ENCODE data around the gene EXT2. TPM values are rescaled to one million over a fixed set of nuclear protein-coding genes. Genes with fewer than 3 reads are reported as not detected.

EXT2 gene
- total and polyA plus RNA-seq, 2 donors from 2014 or later: 29.8 to 54.1 TPM

DNA sequence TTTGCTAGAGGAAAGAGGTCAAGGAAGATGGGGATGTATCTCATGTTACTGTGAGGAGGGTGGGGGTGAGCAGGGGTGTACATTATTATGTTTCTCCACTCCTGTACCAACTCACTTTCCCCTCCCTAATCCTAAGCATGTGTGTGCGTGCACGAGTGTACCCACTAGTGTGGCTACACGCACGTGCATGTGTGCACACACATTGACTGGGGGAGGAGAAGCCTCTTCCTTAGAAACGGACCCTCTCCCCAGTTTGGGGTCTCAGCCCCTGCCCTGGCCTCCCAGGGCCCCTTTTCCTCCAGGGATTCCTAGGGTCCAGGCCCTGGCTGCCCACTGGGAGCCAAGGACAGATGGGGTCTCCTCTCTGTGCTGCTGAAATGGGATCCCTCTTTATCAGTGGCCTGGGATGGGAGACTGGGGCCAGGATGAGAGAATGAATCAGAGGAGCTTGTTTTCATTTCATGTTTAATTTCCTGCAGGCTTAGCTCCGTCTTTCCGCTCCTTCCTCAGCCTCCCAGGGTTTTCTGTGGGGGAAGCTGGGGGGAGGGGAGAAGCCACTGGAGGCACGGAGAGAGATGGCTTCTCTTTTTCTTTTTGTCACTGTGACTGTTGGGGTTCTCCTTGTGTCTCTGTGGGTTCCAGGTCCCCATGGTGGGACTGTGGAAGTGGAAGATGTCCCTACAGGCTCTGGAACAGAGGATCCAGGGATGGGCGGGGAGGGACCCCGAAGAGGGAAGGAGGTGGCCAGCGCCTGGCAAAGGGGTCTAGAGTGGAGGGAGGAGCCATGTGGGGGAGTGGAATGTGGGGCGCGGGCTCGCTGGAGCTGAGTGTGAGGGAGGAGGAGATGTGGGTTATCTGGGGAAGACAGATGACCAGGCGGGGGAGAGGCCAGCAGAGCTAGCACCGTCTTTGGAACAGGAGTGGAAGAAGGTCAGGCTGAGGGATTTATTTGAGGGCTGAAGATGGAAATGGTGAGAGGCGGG, 174.2 kb downstream of the EXT2 start:
- Histone ChIP-seq H3K27me3 (ENCODE audit: control insufficient read depth, insufficient read depth, low read length) (no peaks in the 10 kb centered on the region), H3K9me3 (ENCODE audit: control insufficient read depth in 2 of 3, insufficient read depth in 1 of 3, low read length in 3 of 3) (no peaks in the 10 kb centered on the region), H3K27ac (ENCODE audit: low read depth in 2 of 2, low read length in 2 of 2) (no peak overlapping the region), H3K9ac (ENCODE audit: low read length in 3 of 3) (no peak overlapping the region), H3K4me1 (ENCODE audit: control insufficient read depth in 2 of 3, insufficient read depth in 2 of 3, low read depth in 1 of 3, low read length in 3 of 3) (no peaks in the 10 kb centered on the region), H3K4me3 (ENCODE audit: low read length in 3 of 3) (no peak overlapping the region), H3K36me3 (ENCODE audit: control insufficient read depth in 2 of 3, insufficient read depth in 3 of 3, low read length in 3 of 3) (no peaks in the 10 kb centered on the region)
- intact Hi-C loops (cut with DNase I): no loop called here
- DNase-seq: peak in 4 of 5 donors; percentile 68 to 82 (median 74)
- TF ChIP-seq, protein P1, sequence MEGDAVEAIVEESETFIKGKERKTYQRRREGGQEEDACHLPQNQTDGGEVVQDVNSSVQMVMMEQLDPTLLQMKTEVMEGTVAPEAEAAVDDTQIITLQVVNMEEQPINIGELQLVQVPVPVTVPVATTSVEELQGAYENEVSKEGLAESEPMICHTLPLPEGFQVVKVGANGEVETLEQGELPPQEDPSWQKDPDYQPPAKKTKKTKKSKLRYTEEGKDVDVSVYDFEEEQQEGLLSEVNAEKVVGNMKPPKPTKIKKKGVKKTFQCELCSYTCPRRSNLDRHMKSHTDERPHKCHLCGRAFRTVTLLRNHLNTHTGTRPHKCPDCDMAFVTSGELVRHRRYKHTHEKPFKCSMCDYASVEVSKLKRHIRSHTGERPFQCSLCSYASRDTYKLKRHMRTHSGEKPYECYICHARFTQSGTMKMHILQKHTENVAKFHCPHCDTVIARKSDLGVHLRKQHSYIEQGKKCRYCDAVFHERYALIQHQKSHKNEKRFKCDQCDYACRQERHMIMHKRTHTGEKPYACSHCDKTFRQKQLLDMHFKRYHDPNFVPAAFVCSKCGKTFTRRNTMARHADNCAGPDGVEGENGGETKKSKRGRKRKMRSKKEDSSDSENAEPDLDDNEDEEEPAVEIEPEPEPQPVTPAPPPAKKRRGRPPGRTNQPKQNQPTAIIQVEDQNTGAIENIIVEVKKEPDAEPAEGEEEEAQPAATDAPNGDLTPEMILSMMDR (IDR thresholded peaks at IDR 0.05; ENCODE audit: borderline replicate concordance, extremely low read depth, insufficient read depth): no peak
- FAIRE-seq: no peak

DNA sequence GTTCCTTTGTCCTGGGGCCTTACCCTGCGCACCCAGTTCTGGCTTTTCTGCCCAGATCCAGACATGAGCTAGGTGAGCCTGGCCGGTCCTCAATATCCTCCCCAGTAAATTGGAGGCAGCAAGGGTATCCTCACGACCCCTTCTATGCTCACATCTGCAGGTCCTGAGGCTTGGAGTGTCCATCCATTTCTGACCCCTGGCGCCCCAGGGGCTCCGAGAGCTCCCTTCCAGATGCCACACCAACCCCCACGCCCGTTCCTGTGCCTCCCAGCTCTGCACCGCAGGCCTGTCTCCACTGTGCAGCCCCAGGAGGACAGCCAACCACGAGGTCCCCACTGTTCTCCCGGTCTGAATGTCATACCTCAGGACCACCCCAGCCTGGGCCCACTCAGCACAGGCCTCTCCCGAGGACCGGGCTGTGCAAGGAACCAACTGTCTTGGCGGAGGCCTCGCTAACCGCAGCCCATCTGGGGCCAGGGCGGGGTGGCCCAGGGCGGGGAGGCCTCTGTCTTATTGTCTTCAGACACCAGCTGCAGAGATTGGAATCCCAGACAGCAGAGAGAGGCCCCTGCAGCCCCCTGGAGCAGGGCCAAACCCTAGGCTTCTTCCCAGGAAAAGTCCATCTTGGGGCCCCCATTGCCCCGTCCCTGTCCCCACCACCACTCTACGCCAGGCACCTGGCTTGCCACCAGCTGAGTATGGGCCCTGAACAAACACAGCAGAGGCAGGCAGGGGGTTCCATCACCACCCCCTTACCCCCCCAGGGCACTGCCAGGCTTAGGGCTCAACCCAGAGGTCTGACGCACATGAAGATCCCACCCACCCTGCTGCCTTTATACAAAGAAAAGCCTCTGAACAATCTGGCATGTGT, 175.2 kb downstream of the EXT2 start:
- no peak for DNase-seq
- H3K27me3 ChIP-seq (ENCODE audit: control insufficient read depth, insufficient read depth, low read length): no peaks in the 10 kb centered on the region
- no peak overlapping the region for H3K9ac ChIP-seq (ENCODE audit: low read length in 3 of 3)
- no peaks in the 10 kb centered on the region for H3K9me3 ChIP-seq (ENCODE audit: control insufficient read depth in 2 of 3, insufficient read depth in 1 of 3, low read length in 3 of 3)
- TF ChIP-seq, protein P1 (IDR thresholded peaks at IDR 0.05; ENCODE audit: borderline replicate concordance, extremely low read depth, insufficient read depth): no peak
- FAIRE-seq: no peak
- no peak overlapping the region for H3K4me3 ChIP-seq (ENCODE audit: low read length in 3 of 3)
- H3K27ac ChIP-seq (ENCODE audit: low read depth in 2 of 2, low read length in 2 of 2): no peak overlapping the region
- intact Hi-C loops (cut with DNase I): no loop called here
- H3K36me3 ChIP-seq (ENCODE audit: control insufficient read depth in 2 of 3, insufficient read depth in 3 of 3, low read length in 3 of 3): no peaks in the 10 kb centered on the region
- no peaks in the 10 kb centered on the region for H3K4me1 ChIP-seq (ENCODE audit: control insufficient read depth in 2 of 3, insufficient read depth in 2 of 3, low read depth in 1 of 3, low read length in 3 of 3)

DNA sequence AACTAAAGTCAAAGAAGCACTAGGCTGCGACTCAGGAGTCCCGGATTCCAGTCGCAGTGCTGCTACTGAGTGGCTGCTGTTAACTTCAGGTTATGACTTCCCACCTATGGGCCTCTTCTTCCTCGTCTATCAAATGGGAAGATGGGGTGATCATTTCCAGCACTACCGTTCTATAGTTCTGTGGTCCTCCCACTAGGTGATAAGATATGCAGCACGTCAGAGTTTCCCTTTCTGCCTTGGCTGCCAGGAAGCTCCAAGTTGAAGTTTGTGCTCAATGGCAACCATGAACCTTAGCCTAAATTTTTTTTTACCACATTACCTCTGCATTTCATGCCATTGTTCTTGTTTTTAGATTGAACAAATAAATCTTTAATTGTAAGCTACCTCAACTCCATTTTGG, 175.8 kb downstream of the EXT2 start:
- FAIRE-seq: no peak
- intact Hi-C loops (cut with DNase I): no loop called here
- Histone ChIP-seq H3K27ac (ENCODE audit: low read depth in 2 of 2, low read length in 2 of 2) (no peak overlapping the region), H3K4me1 (ENCODE audit: control insufficient read depth in 2 of 3, insufficient read depth in 2 of 3, low read depth in 1 of 3, low read length in 3 of 3) (no peaks in the 10 kb centered on the region), H3K4me3 (ENCODE audit: low read length in 3 of 3) (no peak overlapping the region), H3K27me3 (ENCODE audit: control insufficient read depth, insufficient read depth, low read length) (no peaks in the 10 kb centered on the region), H3K9me3 (ENCODE audit: control insufficient read depth in 2 of 3, insufficient read depth in 1 of 3, low read length in 3 of 3) (no peaks in the 10 kb centered on the region), H3K36me3 (ENCODE audit: control insufficient read depth in 2 of 3, insufficient read depth in 3 of 3, low read length in 3 of 3) (no peaks in the 10 kb centered on the region), H3K9ac (ENCODE audit: low read length in 3 of 3) (no peak overlapping the region)
- no peak for DNase-seq
- TF ChIP-seq, protein P1 (IDR thresholded peaks at IDR 0.05; ENCODE audit: borderline replicate concordance, extremely low read depth, insufficient read depth): no peak

Data from kidney (tissue), 14 donors.